A673 (cell line): ENCODE data around the gene WDR26. TPM values are rescaled to one million over a fixed set of nuclear protein-coding genes. Genes with fewer than 3 reads are reported as not detected.

ENCODE experiments used
- BruUV-seq: library from RNA; stranded (reverse); fragments of 400-500 nt; replicated peaks from 2 replicates; lab custom pipeline; 2021; lab: Mats Ljungman, UMichigan
- CTCF ChIA-PET: fragments of 300-600 bp; sonication (Branson Sonifier 250); formaldehyde crosslinking; loops from one replicate; lab custom pipeline; 2022; ENCODE audit warnings: antibody characterized with exemption; lab: Charles Lee
- POLR2A ChIA-PET: fragments of 300-600 bp; sonication (Branson Sonifier 250); formaldehyde crosslinking; loops from one replicate; lab custom pipeline; 2022; ENCODE audit warnings: antibody characterized with exemption; ENCODE audit not compliant: low non-redundant PET; lab: Charles Lee
- DNase-seq: peaks from one replicate; pipeline ENCODE4 v3.0.0-alpha.2; 2015; ENCODE audit warnings: low spot score
- H3K27ac ChIP-seq: fragments of 200-600 bp; sonication (generic); 2 replicates; pipeline ENCODE4 v1.5.1; 2016; ENCODE audit warnings: mixed run types, low read depth, mild to moderate bottlenecking, mixed read lengths, antibody characterized with exemption, low read length; ENCODE audit not compliant: poor library complexity, severe bottlenecking
- H3K27me3 ChIP-seq: fragments of 200-600 bp; sonication (generic); replicated peaks from 2 replicates; pipeline ENCODE4 v1.6.1; 2017; ENCODE audit warnings: mixed run types, low read depth, mild to moderate bottlenecking, mixed read lengths, antibody characterized with exemption, low read length; ENCODE audit not compliant: insufficient read depth, poor library complexity
- H3K36me3 ChIP-seq: fragments of 200-600 bp; sonication (generic); 2 replicates; pipeline ENCODE4 v1.6.1; 2016; ENCODE audit warnings: mixed run types, mild to moderate bottlenecking, mixed read lengths, antibody characterized with exemption, low read length; ENCODE audit not compliant: insufficient read depth, poor library complexity, severe bottlenecking
- H3K4me1 ChIP-seq: fragments of 200-600 bp; sonication (generic); 2 replicates; pipeline ENCODE4 v1.6.1; 2017; ENCODE audit warnings: mixed run types, mild to moderate bottlenecking, mixed read lengths, antibody characterized with exemption, low read length; ENCODE audit not compliant: insufficient read depth, poor library complexity, severe bottlenecking
- H3K4me3 ChIP-seq: fragments of 200-600 bp; sonication (generic); 2 replicates; pipeline ENCODE4 v1.5.1; 2016; ENCODE audit warnings: low read depth, mixed run types, mild to moderate bottlenecking, mixed read lengths, low read length; ENCODE audit not compliant: poor library complexity, severe bottlenecking
- H3K9me3 ChIP-seq: fragments of 200-600 bp; sonication (generic); 2 replicates; pipeline ENCODE4 v1.6.1; 2016; ENCODE audit warnings: mixed run types, low read depth, mild to moderate bottlenecking, mixed read lengths, antibody characterized with exemption, low read length; ENCODE audit not compliant: poor library complexity, severe bottlenecking
- CTCF ChIP-seq: fragments of 300-800, 200-600 bp; sonication (generic); conservative IDR thresholded peaks from 2 replicates; pipeline ENCODE4 v1.5.1; 2017; ENCODE audit warnings: low read depth, mild to moderate bottlenecking, antibody characterized with exemption, low read length, moderate library complexity, mixed read lengths
- EZH2 ChIP-seq: fragments of 200-600 bp; sonication (generic); IDR thresholded peaks from 2 replicates; pipeline ENCODE4 v1.6.1; 2017; ENCODE audit warnings: borderline replicate concordance, low read depth, mild to moderate bottlenecking, mixed read lengths, antibody characterized with exemption, low read length; ENCODE audit not compliant: poor library complexity, severe bottlenecking
- intact Hi-C: fragments of 100-400 bp; cut with micrococcal nuclease; formaldehyde crosslinking; loops from one replicate; pipeline ENCODE4 v1.10.0; 2022; ENCODE audit not compliant: unreplicated experiment
- total RNA-seq: library from RNA; stranded (reverse); gene quantifications from 2 replicates; pipeline ENCODE4 v1.2.3, GENCODE V29; 2021

WDR26 gene
- total RNA-seq, 1 experiment from 2014 or later: 73.5 TPM

GRCh38 chr1:224454402-224455055, 19.9 kb upstream of the WDR26 start:
- Histone ChIP-seq H3K4me3 (no peak overlapping the region), H3K36me3 (no peaks in the 10 kb centered on the region), H3K4me1 (peaks cover 8% of the 10 kb centered on the region), H3K27me3 (no peaks in the 10 kb centered on the region), H3K9me3 (no peaks in the 10 kb centered on the region), H3K27ac (no peak overlapping the region)
- BruUV-seq: no TSS peak
- CTCF ChIA-PET: no interaction called here
- TF ChIP-seq CTCF (no peak), EZH2 (no peak)
- POLR2A ChIA-PET: no interaction called here
- intact Hi-C loops: loop anchor here (5.0 to 10.0 kb wide), 2 partner anchors 340 to 757 kb away; partner anchors contain the start of gene FBXO28
- no peak for DNase-seq

DNA sequence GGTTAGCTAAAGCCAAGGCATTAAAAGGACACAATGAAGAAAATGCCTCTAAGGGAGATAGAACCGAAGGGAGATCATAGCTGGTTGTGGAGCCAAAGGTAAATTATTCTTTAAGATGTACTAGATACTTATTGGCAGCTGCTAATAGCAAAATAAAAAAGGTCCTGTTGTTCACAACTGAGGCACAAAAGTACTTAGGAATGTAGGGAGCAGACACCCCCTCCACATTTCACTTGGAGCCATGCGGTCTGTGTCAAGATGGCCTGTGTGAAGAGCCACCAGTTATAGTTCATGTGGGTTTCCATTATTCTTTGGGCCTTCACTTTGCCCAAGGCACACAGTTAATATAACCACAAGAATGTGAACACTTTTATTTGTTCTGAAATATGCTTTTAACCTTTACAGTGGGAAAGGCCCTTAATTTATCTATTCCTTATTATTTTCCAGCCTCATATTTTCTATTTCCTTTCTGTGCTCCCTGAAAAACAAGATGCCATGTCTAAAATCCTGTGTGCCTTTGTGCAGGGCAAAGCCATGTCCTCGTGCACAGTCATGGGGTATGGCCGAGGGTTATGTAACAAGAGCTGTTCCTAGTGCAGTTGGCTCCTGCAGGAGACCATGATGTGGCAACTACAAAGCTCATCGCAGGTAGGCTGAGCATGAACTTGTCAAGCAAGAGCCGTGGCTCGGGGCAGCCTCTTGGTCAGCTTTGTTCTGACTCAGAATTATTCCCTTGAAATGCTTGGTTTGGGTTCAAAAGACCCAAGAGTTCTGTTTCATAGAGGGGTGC, 16.2 kb upstream of the WDR26 start:
- ChIA-PET CTCF (no interaction called here), POLR2A (no interaction called here)
- Histone ChIP-seq H3K4me3 (no peak overlapping the region), H3K27me3 (no peaks in the 10 kb centered on the region), H3K27ac (no peak overlapping the region), H3K9me3 (no peaks in the 10 kb centered on the region), H3K36me3 (no peaks in the 10 kb centered on the region), H3K4me1 (peaks cover 5% of the 10 kb centered on the region)
- no TSS peak for BruUV-seq
- intact Hi-C loops: loop anchor here (10.0 kb wide), 1 partner anchor 336 kb away; the partner anchor contains the start of gene FBXO28
- TF ChIP-seq CTCF (no peak), EZH2 (no peak)
- no peak for DNase-seq

DNA sequence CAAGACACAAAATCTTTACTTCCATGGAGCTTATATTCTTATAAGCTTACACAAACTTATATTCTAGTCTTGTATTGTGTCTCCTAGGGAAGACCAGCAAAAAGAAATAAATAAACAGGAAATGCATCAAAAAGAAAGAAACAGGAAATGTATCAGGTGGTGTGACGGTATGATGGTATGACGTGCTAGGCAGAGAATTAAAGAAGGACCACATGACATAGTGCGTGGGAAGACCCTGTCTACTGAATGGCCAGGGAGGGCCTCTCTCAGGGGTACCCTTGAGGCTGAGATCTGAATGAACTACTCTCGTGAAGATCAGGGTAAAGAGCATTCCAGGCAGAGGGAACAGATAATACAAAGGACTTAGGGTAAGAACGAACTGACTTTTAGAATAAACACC, 15.6 kb upstream of the WDR26 start:
- Histone ChIP-seq H3K36me3 (no peaks in the 10 kb centered on the region), H3K4me3 (no peak overlapping the region), H3K9me3 (no peaks in the 10 kb centered on the region), H3K4me1 (peaks cover 5% of the 10 kb centered on the region), H3K27me3 (no peaks in the 10 kb centered on the region), H3K27ac (no peak overlapping the region)
- TF ChIP-seq CTCF: no peak
- TF ChIP-seq EZH2: no peak
- no TSS peak for BruUV-seq
- POLR2A ChIA-PET: no interaction called here
- CTCF ChIA-PET: no interaction called here
- no peak for DNase-seq
- intact Hi-C loops: loop anchor here (10.0 kb wide), 1 partner anchor 335 kb away; the partner anchor contains the start of gene FBXO28
